Mucosa of descending colon (tissue), 3 donors: ENCODE measurements around the gene RIC8B. TPM values are rescaled to one million over a fixed set of nuclear protein-coding genes. Genes with fewer than 3 reads are reported as not detected.
"Not testable (repeated sequence)": the region's sequence is repeated elsewhere in the genome, so short reads cannot be mapped to it uniquely, and the experiment has no call there.

Experiments used
- ATAC-seq: fragments of 200-7000 bp; cut with Tn5 transposase; one replicate; pipeline ENCODE4 v1.9.1; 2020; ENCODE audit warnings: mild to moderate bottlenecking, moderate library complexity
- DNase-seq, 3 donors: peaks; one replicate each; pipeline ENCODE4 v3.0.0-alpha.2; 2020
- H3K36me3 ChIP-seq: fragments of 200-600 bp; one replicate; pipeline ENCODE4 v1.8.0; 2021; ENCODE audit warnings: low read depth, mild to moderate bottlenecking
- H3K4me1 ChIP-seq: fragments of 200-600 bp; one replicate; pipeline ENCODE4 v1.8.0; 2021; ENCODE audit warnings: low read depth, mild to moderate bottlenecking
- H3K4me3 ChIP-seq: fragments of 200-600 bp; one replicate; pipeline ENCODE4 v1.8.0; 2021; ENCODE audit warnings: mild to moderate bottlenecking
- H3K9me3 ChIP-seq: fragments of 200-600 bp; one replicate; pipeline ENCODE4 v1.8.0; 2021; ENCODE audit warnings: mild to moderate bottlenecking
- CTCF ChIP-seq: fragments of 200-600 bp; IDR thresholded peaks from one replicate; pipeline ENCODE4 v1.8.0; 2022; ENCODE audit warnings: antibody characterized with exemption, mild to moderate bottlenecking
- intact Hi-C, 2 donors: fragments of 100-400 bp; cut with DNase I in 1 of 2; cut with micrococcal nuclease in 1 of 2; formaldehyde crosslinking; loops; one replicate each; pipeline versions ENCODE4 v1.11.0 to v1.11.1; 2022; cut with DNase I, micrococcal nuclease
- long read RNA-seq, 2 donors: library from polyadenylated mRNA; unstranded; transcript quantifications; one replicate each; pipeline ENCODE4 v2.0.0, GENCODE V29; 2019 to 2021
- total RNA-seq, 3 donors: library from RNA; stranded (reverse); fragmentation: NEBNext Ultra II Directional in 2 of 3; extraction: Animal tissue kit (Norgen Biotek cat#: 25700) in 2 of 3; gene quantifications; one replicate each; pipeline versions ENCODE4 v1.2.1 to v1.2.4, GENCODE V29; 2021 to 2023
- donor health status: DM: no; HTN: no; CAD: no; lungs with moderate emphysema.
- donor health status: DM: no; HTN: no; CAD: no.
- donor health status: DM: no; HTN: yes; CAD: no.

RIC8B gene
- total RNA-seq: 10 to 100 TPM; 13.3 to 25.3 (median 15.2) TPM
- long read RNA-seq, donor 1, full-length matches to known transcripts: 16 of 25 reads
- long read RNA-seq, donor 1, partial matches to known transcripts: 3 of 25 reads
- long read RNA-seq, donor 1, other reads (novel, unspliced or antisense): 6 of 25 reads
- long read RNA-seq, donor 2, partial matches to known transcripts: 1 of 3 reads
- long read RNA-seq, donor 2, other reads (novel, unspliced or antisense): 1 of 3 reads

- Histone ChIP-seq H3K36me3 (no peaks in the 10 kb centered on the region), H3K4me3 (peak within 1 kb of the TSS; percentile 73), H3K9me3 (no peaks in the 10 kb centered on the region), H3K4me1 (peaks cover 12% of the 10 kb centered on the region)
- ATAC-seq (peak; percentile 95), DNase-seq (peak; percentile 95 to 98 (median 97))
- intact Hi-C loops: no loop called here
- TF ChIP-seq CTCF: no peak
These were observed at the start of gene RIC8B for GRCh38 chr12:106774005-106774807. Gene RIC8B (plus strand): TSS chr12:106774682. CDS start chr12:106774746, 64 bp downstream.

GRCh38 chr12:106724934-106725333 lies 49.5 kb upstream of the RIC8B start:
- H3K36me3 ChIP-seq: no peaks in the 10 kb centered on the region
- intact Hi-C loops: no loop called here

GRCh38 chr12:106726603-106727202 lies 47.8 kb upstream of the RIC8B start:
- H3K9me3 ChIP-seq, DNase-seq, H3K4me3 ChIP-seq, ATAC-seq, intact Hi-C loops, H3K4me1 ChIP-seq, H3K36me3 ChIP-seq: not testable (repeated sequence)

More at GRCh38 chr12:106724934-106725333, 49.5 kb upstream of the RIC8B start:
- Histone ChIP-seq H3K9me3 (no peaks in the 10 kb centered on the region), H3K4me3 (no peak overlapping the region), H3K4me1 (no peaks in the 10 kb centered on the region)
- no peak for TF ChIP-seq CTCF
- ATAC-seq: no peak
- no peak for DNase-seq

DNA sequence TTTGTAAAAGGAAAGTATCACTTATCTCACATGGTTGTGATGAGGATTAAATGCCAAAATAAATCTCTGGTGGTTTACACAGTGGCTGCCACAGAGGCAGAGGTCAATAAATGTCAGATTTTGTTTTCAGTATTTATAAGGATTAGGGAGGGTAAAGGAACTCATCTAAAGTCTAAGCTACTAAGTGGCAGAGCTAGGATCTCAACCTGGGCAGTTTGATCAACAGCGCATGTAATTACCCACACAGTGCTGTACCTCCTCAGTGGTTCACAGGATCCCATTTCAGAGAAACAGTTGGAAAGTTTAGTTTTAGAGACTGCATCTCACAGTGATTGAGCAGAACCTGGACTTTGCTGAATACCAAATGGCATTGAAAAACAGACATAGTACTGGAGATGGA lies 44.9 kb upstream of the RIC8B start:
- Histone ChIP-seq H3K4me3 (no peak overlapping the region), H3K36me3 (no peaks in the 10 kb centered on the region), H3K9me3 (no peaks in the 10 kb centered on the region), H3K4me1 (no peaks in the 10 kb centered on the region)
- ATAC-seq (no peak), DNase-seq (no peak)
- intact Hi-C loops: no loop called here
- TF ChIP-seq CTCF: no peak

DNA sequence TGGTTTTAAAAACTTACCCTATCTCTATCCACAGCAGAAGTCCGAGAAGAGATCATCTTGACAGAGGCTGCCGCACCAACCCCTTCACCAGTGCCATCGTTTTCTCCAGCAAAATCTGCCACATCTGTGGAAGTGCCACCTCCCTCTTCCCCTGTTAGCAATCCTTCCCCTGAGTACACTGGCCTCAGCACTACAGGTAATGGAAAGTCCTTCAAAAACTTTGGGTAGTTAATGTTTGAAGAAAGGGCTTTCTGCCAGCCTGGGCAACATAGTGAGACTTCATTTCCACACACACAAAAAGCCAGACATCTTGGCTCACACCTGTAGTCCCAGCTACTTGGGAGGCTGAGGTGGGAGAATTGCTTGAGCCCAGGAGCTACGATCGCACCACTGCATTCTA lies 41.6 kb upstream of the RIC8B start:
- Histone ChIP-seq H3K4me1 (no peaks in the 10 kb centered on the region), H3K36me3 (no peaks in the 10 kb centered on the region), H3K9me3 (no peaks in the 10 kb centered on the region), H3K4me3 (no peak overlapping the region)
- ATAC-seq (no peak), DNase-seq (no peak)
- no peak for TF ChIP-seq CTCF
- intact Hi-C loops: no loop called here

DNA sequence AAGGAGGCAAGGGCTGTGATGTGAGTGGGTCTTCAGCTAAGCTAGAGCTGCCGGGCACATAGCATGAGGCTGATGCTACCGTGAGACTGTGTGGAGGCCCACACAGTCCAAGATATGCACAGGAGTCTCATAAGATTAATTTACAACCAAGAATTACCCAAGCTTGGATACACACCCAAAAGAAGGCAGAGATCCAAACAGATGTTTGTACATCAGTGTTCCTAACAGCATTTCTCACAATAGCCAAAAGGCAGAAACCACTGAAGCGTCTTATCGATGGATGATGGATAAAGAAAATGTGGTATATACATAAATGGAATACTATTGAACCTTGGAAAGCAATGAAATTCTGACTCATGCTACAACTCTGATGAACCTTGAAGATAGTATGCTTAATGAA lies 40.8 kb upstream of the RIC8B start:
- ATAC-seq (peak; percentile 54), DNase-seq (no peak)
- no peaks in the 10 kb centered on the region for H3K9me3 ChIP-seq
- intact Hi-C loops: no loop called here
- TF ChIP-seq CTCF: no peak
- no peaks in the 10 kb centered on the region for H3K4me1 ChIP-seq
- no peak overlapping the region for H3K4me3 ChIP-seq
- H3K36me3 ChIP-seq: no peaks in the 10 kb centered on the region
